HFFc6 (cell line): ENCODE measurements around the gene SRBD1. TPM values are rescaled to one million over a fixed set of nuclear protein-coding genes. Genes with fewer than 3 reads are reported as not detected.

Experiments
- DNase-seq: peaks from one replicate; pipeline ENCODE4 v3.0.0-alpha.2; 2018
- H3K27ac Mint-ChIP-seq: 2 replicates; pipeline ENCODE4 v1.8.0; 2020; ENCODE audit warnings: mild to moderate bottlenecking, mixed read lengths
- H3K27me3 Mint-ChIP-seq: 2 replicates; pipeline ENCODE4 v1.8.0; 2021; ENCODE audit warnings: mild to moderate bottlenecking, moderate library complexity, mixed read lengths; ENCODE audit not compliant: insufficient read depth
- H3K36me3 Mint-ChIP-seq: 2 replicates; pipeline ENCODE4 v1.8.0; 2021; ENCODE audit warnings: low read depth, mixed read lengths
- H3K4me1 Mint-ChIP-seq: 2 replicates; pipeline ENCODE4 v1.8.0; 2020; ENCODE audit warnings: low read depth, mixed read lengths
- H3K4me3 Mint-ChIP-seq: 2 replicates; pipeline ENCODE4 v1.8.0; 2020; ENCODE audit warnings: mild to moderate bottlenecking, moderate library complexity, mixed read lengths
- H3K9me3 Mint-ChIP-seq: 2 replicates; pipeline ENCODE4 v1.8.0; 2020; ENCODE audit warnings: mild to moderate bottlenecking, mixed read lengths
- CTCF ChIP-seq: fragments of 200-600 bp; sonication (generic); IDR thresholded peaks from 2 replicates; pipeline ENCODE4 v1.5.0; 2021; ENCODE audit warnings: antibody characterized with exemption, mild to moderate bottlenecking
- total RNA-seq, 6 experiments: library from RNA; stranded (reverse); fragmentation: NEBNext Ultra II Directional; extraction: Animal tissue kit (Norgen Biotek cat#: 25700); gene quantifications; 2 replicates in 1 of 6; 3 replicates in 5 of 6; pipeline ENCODE4 v1.2.3, GENCODE V29; 2021

Gene SRBD1
- total RNA-seq, 6 experiments from 2014 or later = 9.5 to 13.6 (median 12.4) TPM

GRCh38 chr2:45459860-45460259, 151.2 kb downstream of the SRBD1 start:
- no peak for TF ChIP-seq CTCF
- Mint-ChIP-seq H3K36me3 (no peaks in the 10 kb centered on the region), H3K4me3 (no peak overlapping the region), H3K27ac (no peak overlapping the region), H3K27me3 (no peaks in the 10 kb centered on the region), H3K4me1 (peaks cover 23% of the 10 kb centered on the region), H3K9me3 (no peaks in the 10 kb centered on the region)
- no peak for DNase-seq

- H3K27me3 Mint-ChIP-seq = no peaks in the 10 kb centered on the region
- H3K36me3 Mint-ChIP-seq = no peaks in the 10 kb centered on the region
- H3K4me3 Mint-ChIP-seq = peak overlapping the region; percentile 64
- TF ChIP-seq CTCF = no peak
- H3K27ac Mint-ChIP-seq = peak overlapping the region; percentile 83
- DNase-seq = peak; percentile 52
- peaks cover 24% of the 10 kb centered on the region for H3K4me1 Mint-ChIP-seq
- H3K9me3 Mint-ChIP-seq = no peaks in the 10 kb centered on the region
These were observed 152.0 kb downstream of the SRBD1 start for GRCh38 chr2:45458909-45459563.

- no peak overlapping the region for H3K27ac Mint-ChIP-seq
- no peak overlapping the region for H3K4me3 Mint-ChIP-seq
- peaks cover 40% of the 10 kb centered on the region for H3K4me1 Mint-ChIP-seq
- no peak for TF ChIP-seq CTCF
- DNase-seq = no peak
- H3K36me3 Mint-ChIP-seq = no peaks in the 10 kb centered on the region
- no peaks in the 10 kb centered on the region for H3K27me3 Mint-ChIP-seq
- no peaks in the 10 kb centered on the region for H3K9me3 Mint-ChIP-seq
These were observed 153.7 kb downstream of the SRBD1 start for GRCh38 chr2:45457211-45457945.

- DNase-seq = peak; percentile 87
- Mint-ChIP-seq H3K36me3 (no peaks in the 10 kb centered on the region), H3K4me3 (peak overlapping the region; percentile 59), H3K27ac (peak overlapping the region; percentile 61), H3K4me1 (peaks cover 27% of the 10 kb centered on the region), H3K9me3 (no peaks in the 10 kb centered on the region), H3K27me3 (no peaks in the 10 kb centered on the region)
- no peak for TF ChIP-seq CTCF
These were observed 158.2 kb downstream of the SRBD1 start for GRCh38 chr2:45452866-45453265.

GRCh38 chr2:45450634-45451033, 160.4 kb downstream of the SRBD1 start:
- Mint-ChIP-seq H3K4me3 (no peak overlapping the region), H3K27me3 (no peaks in the 10 kb centered on the region), H3K9me3 (no peaks in the 10 kb centered on the region), H3K27ac (no peak overlapping the region), H3K36me3 (peaks cover 10% of the 10 kb centered on the region), H3K4me1 (peaks cover 27% of the 10 kb centered on the region)
- no peak for TF ChIP-seq CTCF
- DNase-seq = no peak
